Skeletal muscle satellite cell (primary cell): ENCODE measurements around the gene TSR1.

ENCODE experiments used
- H3K27me3 ChIP-seq: 2 replicates; pipeline ENCODE4 v1.7.0; 2013; ENCODE audit warnings: low read length; ENCODE audit not compliant: control insufficient read depth, insufficient read depth
- H3K36me3 ChIP-seq: 2 replicates; pipeline ENCODE4 v1.7.0; 2013; ENCODE audit warnings: mild to moderate bottlenecking, control low read depth, low read length; ENCODE audit not compliant: insufficient read depth
- H3K4me1 ChIP-seq: 2 replicates; pipeline ENCODE4 v1.7.0; 2013; ENCODE audit warnings: low read length; ENCODE audit not compliant: control insufficient read depth, insufficient read depth
- H3K4me2 ChIP-seq: 2 replicates; pipeline ENCODE4 v1.7.0; 2013; ENCODE audit warnings: mild to moderate bottlenecking, low read length
- H3K4me3 ChIP-seq: 2 replicates; pipeline ENCODE4 v1.7.0; 2013; ENCODE audit warnings: low read length
- H3K9ac ChIP-seq: 2 replicates; pipeline ENCODE4 v1.7.0; 2013; ENCODE audit warnings: mild to moderate bottlenecking, low read depth, low read length, moderate library complexity
- H3K9me3 ChIP-seq: replicated peaks from 2 replicates; pipeline ENCODE4 v1.7.0; 2013; ENCODE audit warnings: mild to moderate bottlenecking, control low read depth, low read length

The TSR1 gene

GRCh38 chr17:2375406-2375805, 39.1 kb upstream of the TSR1 start:
- no peak overlapping the region for H3K4me3 ChIP-seq
- peaks cover 18% of the 10 kb centered on the region for H3K36me3 ChIP-seq
- H3K9ac ChIP-seq, result no peak overlapping the region
- no peak overlapping the region for H3K4me2 ChIP-seq
- H3K9me3 ChIP-seq, result no peaks in the 10 kb centered on the region
- no peaks in the 10 kb centered on the region for H3K27me3 ChIP-seq
- no peaks in the 10 kb centered on the region for H3K4me1 ChIP-seq

- H3K9me3 ChIP-seq, result no peaks in the 10 kb centered on the region
- no peak overlapping the region for H3K4me3 ChIP-seq
- no peaks in the 10 kb centered on the region for H3K4me1 ChIP-seq
- no peaks in the 10 kb centered on the region for H3K27me3 ChIP-seq
- H3K4me2 ChIP-seq, result no peak overlapping the region
- H3K9ac ChIP-seq, result no peak overlapping the region
- H3K36me3 ChIP-seq, result peaks cover 11% of the 10 kb centered on the region
These were observed 38.5 kb upstream of the TSR1 start for GRCh38 chr17:2374549-2375285.

GRCh38 chr17:2373179-2373578, 36.9 kb upstream of the TSR1 start:
- Histone ChIP-seq H3K4me2 (no peak overlapping the region), H3K36me3 (peaks cover 10% of the 10 kb centered on the region), H3K9ac (no peak overlapping the region), H3K4me1 (no peaks in the 10 kb centered on the region), H3K4me3 (no peak overlapping the region), H3K9me3 (no peaks in the 10 kb centered on the region), H3K27me3 (no peaks in the 10 kb centered on the region)

- Histone ChIP-seq H3K4me2 (no peak overlapping the region), H3K9ac (no peak overlapping the region), H3K4me3 (no peak overlapping the region), H3K9me3 (no peaks in the 10 kb centered on the region), H3K27me3 (no peaks in the 10 kb centered on the region), H3K4me1 (no peaks in the 10 kb centered on the region), H3K36me3 (peaks cover 10% of the 10 kb centered on the region)
These were observed 36.4 kb upstream of the TSR1 start for GRCh38 chr17:2372681-2373080.

GRCh38 chr17:2372180-2372579, 35.9 kb upstream of the TSR1 start:
- no peak overlapping the region for H3K9ac ChIP-seq
- no peaks in the 10 kb centered on the region for H3K27me3 ChIP-seq
- H3K4me1 ChIP-seq, result no peaks in the 10 kb centered on the region
- H3K9me3 ChIP-seq, result no peaks in the 10 kb centered on the region
- peaks cover 10% of the 10 kb centered on the region for H3K36me3 ChIP-seq
- no peak overlapping the region for H3K4me3 ChIP-seq
- no peak overlapping the region for H3K4me2 ChIP-seq

DNA sequence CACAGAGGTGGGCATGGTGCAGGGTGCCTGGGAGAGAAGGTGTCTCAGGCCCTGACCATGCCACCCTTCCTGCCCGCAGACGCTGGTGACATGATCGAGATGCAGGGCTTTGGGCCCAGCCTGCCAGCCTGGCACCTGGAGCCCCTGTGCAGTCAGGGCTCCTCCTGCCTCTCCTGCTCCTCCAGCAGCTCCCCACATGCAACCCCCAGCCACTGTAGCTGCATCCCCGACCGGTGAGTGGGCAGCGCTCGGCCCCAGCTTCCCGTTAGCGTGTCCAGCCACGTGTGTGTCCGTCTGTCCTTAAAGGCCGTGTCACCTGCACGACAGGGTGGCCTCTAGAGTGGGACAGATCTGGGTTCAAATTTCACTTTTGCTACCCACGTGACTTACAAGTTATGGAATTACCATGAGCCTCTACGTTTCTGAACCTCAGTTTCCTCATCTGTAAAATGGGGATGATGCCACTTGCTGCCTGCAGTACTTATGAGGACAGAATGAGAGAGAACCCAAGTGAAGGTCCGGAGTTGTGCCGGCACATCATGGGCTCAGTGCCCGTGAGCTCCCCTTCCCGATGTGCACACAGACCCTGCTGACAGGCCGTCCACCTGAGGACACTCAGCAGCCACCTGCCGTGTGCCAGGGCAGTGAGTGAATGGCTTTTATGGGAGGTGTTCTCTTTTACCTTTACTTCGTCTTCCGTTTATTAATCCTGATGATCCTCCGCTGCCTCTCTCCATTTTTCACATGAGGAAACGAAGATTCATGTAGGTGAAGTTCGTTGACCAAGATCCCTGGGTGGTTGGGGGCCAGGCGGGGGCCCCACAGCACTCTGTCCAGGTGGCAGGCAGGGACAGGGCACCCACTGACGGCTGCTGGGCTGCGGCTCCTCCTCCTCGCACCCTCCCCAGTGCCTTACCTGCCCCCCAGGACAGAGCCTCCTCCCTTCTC, 35.2 kb upstream of the TSR1 start:
- Histone ChIP-seq H3K4me3 (no peak overlapping the region), H3K9me3 (no peaks in the 10 kb centered on the region), H3K36me3 (peaks cover 8% of the 10 kb centered on the region), H3K9ac (no peak overlapping the region), H3K27me3 (no peaks in the 10 kb centered on the region), H3K4me1 (no peaks in the 10 kb centered on the region), H3K4me2 (no peak overlapping the region)

DNA sequence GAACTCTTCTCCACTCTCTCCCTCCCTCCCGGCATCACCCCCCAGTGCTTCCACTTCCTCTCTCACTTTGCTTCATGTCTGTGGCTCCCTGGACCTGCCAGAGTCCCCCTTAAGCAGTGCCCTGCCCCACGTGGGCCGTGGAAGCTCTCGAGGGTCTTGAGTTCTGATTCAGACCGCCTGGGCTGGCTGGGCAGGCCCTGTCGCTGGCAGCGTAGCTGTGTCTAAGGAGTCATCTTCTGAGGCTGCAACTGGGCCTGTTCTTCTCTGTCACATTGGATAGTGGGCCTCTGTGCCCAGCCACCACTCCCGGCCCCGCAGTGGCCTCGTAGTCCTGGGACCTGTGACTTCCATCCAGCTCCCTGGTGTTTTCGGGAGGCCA, 33.9 kb upstream of the TSR1 start:
- Histone ChIP-seq H3K4me2 (no peak overlapping the region), H3K4me3 (no peak overlapping the region), H3K4me1 (no peaks in the 10 kb centered on the region), H3K27me3 (no peaks in the 10 kb centered on the region), H3K9me3 (no peaks in the 10 kb centered on the region), H3K9ac (no peak overlapping the region), H3K36me3 (peaks cover 8% of the 10 kb centered on the region)

GRCh38 chr17:2369551-2370210, 33.4 kb upstream of the TSR1 start:
- Histone ChIP-seq H3K9ac (no peak overlapping the region), H3K4me3 (no peak overlapping the region), H3K27me3 (no peaks in the 10 kb centered on the region), H3K36me3 (peaks cover 11% of the 10 kb centered on the region), H3K9me3 (no peaks in the 10 kb centered on the region), H3K4me2 (no peak overlapping the region), H3K4me1 (no peaks in the 10 kb centered on the region)

GRCh38 chr17:2369039-2369438, 32.8 kb upstream of the TSR1 start:
- Histone ChIP-seq H3K4me1 (no peaks in the 10 kb centered on the region), H3K27me3 (no peaks in the 10 kb centered on the region), H3K4me2 (no peak overlapping the region), H3K4me3 (no peak overlapping the region), H3K9me3 (no peaks in the 10 kb centered on the region), H3K9ac (no peak overlapping the region), H3K36me3 (peaks cover 15% of the 10 kb centered on the region)

DNA sequence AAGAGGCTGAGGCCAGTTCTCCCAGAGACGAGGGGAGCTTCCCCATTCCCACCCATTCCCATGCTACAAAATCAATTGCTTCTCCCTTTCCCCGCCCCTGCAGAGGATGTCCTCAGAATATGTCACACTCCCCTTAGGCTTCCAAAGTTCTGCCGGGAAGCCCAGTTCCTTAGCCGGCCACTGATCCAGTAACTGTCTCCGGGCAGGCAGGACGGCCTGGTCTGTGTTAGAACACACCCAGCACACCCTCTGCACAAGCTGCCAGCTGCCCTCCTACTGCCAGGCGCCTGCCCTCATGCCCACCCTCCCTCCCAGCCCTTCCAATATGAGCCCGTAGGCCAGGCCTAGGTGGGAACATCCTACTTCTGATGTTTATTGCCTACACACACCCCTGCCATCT, 32.1 kb upstream of the TSR1 start:
- Histone ChIP-seq H3K4me2 (no peak overlapping the region), H3K36me3 (peaks cover 15% of the 10 kb centered on the region), H3K4me3 (no peak overlapping the region), H3K4me1 (no peaks in the 10 kb centered on the region), H3K9me3 (no peaks in the 10 kb centered on the region), H3K27me3 (no peaks in the 10 kb centered on the region), H3K9ac (no peak overlapping the region)

DNA sequence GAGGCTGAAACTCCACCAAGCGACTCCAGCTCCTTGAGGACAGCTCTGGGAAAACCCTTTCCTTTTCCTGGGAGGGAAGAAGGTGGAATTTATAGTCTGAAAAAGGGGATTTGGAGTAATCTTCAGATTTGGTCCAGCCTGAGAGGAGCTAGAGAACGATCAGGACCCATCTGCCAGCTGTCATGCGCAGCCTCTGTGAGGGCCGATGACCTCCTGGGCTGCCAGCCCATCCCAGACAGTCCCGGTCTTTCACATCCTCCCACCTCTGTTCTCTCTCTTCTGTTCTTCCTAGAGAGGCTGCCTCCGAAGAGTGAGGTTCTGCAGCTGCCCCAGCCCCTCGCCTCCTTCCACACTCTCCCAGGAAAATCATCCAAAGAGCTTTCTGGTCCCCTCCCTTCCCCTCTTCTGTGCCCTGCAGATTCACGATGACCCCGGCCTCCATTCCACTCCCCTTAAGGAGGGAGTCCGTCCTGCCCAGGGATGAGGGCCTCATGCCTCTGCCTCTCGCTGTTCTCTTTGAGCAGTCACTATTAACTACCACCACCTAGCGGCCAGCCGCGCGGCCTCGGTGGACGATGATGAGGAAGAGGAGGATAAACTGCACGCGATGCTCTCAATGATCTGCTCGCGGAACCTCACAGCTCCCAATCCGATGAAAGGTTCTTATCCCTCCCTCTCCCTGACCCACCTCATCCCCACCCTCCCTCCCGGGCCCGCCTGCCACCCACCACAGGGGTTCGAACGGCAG, 30.7 kb upstream of the TSR1 start:
- Histone ChIP-seq H3K4me1 (no peaks in the 10 kb centered on the region), H3K9ac (no peak overlapping the region), H3K4me3 (no peak overlapping the region), H3K27me3 (no peaks in the 10 kb centered on the region), H3K9me3 (no peaks in the 10 kb centered on the region), H3K4me2 (no peak overlapping the region), H3K36me3 (peaks cover 21% of the 10 kb centered on the region)
